HT1080 (cell line): Measurements from ENCODE around the gene ZBTB40. TPM values are rescaled to one million over a fixed set of nuclear protein-coding genes. Genes with fewer than 3 reads are reported as not detected.

Experiments
- total RNA-seq: library from RNA; depleted of rRNA; stranded (reverse); fragments of >200 nt; shearing (Covaris generic); gene quantifications from 2 replicates; pipeline ENCODE4 v1.2.3, GENCODE V29; 2014; rRNA removed

ZBTB40 gene
- total RNA-seq, 1 experiment from 2014 or later = 13.0 TPM

Other genes with a start within 250 kb of the ZBTB40 start
- gene EPHA8, start 111.6 kb downstream of the ZBTB40 start, total RNA-seq = not detected in 2 replicates
- gene C1QA, start 184.8 kb downstream of the ZBTB40 start, total RNA-seq = not detected in 2 replicates
- gene C1QC, start 191.8 kb downstream of the ZBTB40 start, total RNA-seq = not detected in 2 replicates
- not detected in 2 replicates for gene C1QB, start 201.4 kb downstream of the ZBTB40 start, total RNA-seq